ENCODE measurements around the gene MED27.

GRCh38 chr9:131981116-131981776 lies 98.4 kb downstream of the MED27 start:
- no peak for TF ChIP-seq CTCF (conservative IDR thresholded peaks at IDR 0.05 in 1 of 2, IDR thresholded peaks at IDR 0.05 in 1 of 2; ENCODE audit: low read depth in 1 of 2, low read length in 2 of 2)
- TF ChIP-seq EZH2 (IDR thresholded peaks at IDR 0.05; ENCODE audit: low read length, missing control alignments): no peak
